Heart right ventricle (tissue), 16 donors: ENCODE results near the gene NPHP3. TPM values are rescaled to one million over a fixed set of nuclear protein-coding genes. Genes with fewer than 3 reads are reported as not detected.
"Not testable (repeated sequence)": the region's sequence is repeated elsewhere in the genome, so short reads cannot be mapped to it uniquely, and the experiment has no call there.

Experiments used
- ATAC-seq, 8 donors: fragments of 200-7000 bp; cut with Tn5 transposase; one replicate each; pipeline ENCODE4 v1.9.1; 2020; ENCODE audit warnings: mild to moderate bottlenecking in 8 of 8, moderate library complexity in 8 of 8, moderate number of reproducible peaks in 1 of 8
- DNase-seq, 2 donors: peaks; one replicate each; pipeline ENCODE4 v3.0.0-alpha.2; 2020
- H3K27ac ChIP-seq, 10 donors: fragments of 200-600 bp; sonication (generic) in 2 of 10; one replicate each; pipeline versions ENCODE4 v1.5.0 to v1.8.0; 2020 to 2022; ENCODE audit warnings: mild to moderate bottlenecking in 3 of 10
- H3K27me3 ChIP-seq, 7 donors: fragments of 200-600 bp; one replicate each; pipeline ENCODE4 v1.8.0; 2021 to 2022; ENCODE audit warnings: mild to moderate bottlenecking in 2 of 7
- H3K36me3 ChIP-seq, 9 donors: fragments of 200-600 bp; sonication (generic) in 1 of 9; one replicate each; pipeline versions ENCODE4 v1.5.0 to v1.8.0; 2020 to 2022; ENCODE audit warnings: mild to moderate bottlenecking in 2 of 9
- H3K4me1 ChIP-seq, 9 donors: fragments of 200-600 bp; sonication (generic) in 1 of 9; one replicate each; pipeline versions ENCODE4 v1.5.0 to v1.8.0; 2020 to 2022; ENCODE audit warnings: mild to moderate bottlenecking in 4 of 9
- H3K4me3 ChIP-seq, 10 donors: fragments of 200-600 bp; sonication (generic) in 2 of 10; one replicate each; pipeline versions ENCODE4 v1.5.0 to v1.8.0; 2020 to 2022; ENCODE audit warnings: mild to moderate bottlenecking in 7 of 10, moderate library complexity in 2 of 10
- H3K9me3 ChIP-seq, 11 donors: fragments of 200-600 bp in 10 of 11; sonication (generic) in 2 of 11; one replicate each; pipeline versions ENCODE4 v1.5.0 to v1.8.0; 2013 to 2022; ENCODE audit warnings: mild to moderate bottlenecking in 2 of 11, control low read depth in 1 of 11, moderate library complexity in 1 of 11
- CTCF ChIP-seq, 9 donors: fragments of 200-600 bp; sonication (generic) in 2 of 9; IDR thresholded peaks; one replicate each; pipeline versions ENCODE4 v1.5.0 to v1.8.0; 2021 to 2022; ENCODE audit warnings: antibody characterized with exemption in 9 of 9, mild to moderate bottlenecking in 5 of 9, moderate library complexity in 1 of 9
- WGBS, 2 donors: extraction: QIAGEN DNeasy Blood & Tissue Kit; methylation state at CpG; one replicate each; pipeline ENCODE4 v1.1.7; 2013; ENCODE audit warnings: inconsistent platforms in 1 of 2; 5-methylcytosine and 5-hydroxymethylcytosine counted together
- intact Hi-C, 10 donors: fragments of 100-400 bp; cut with DNase I; formaldehyde crosslinking; loops; one replicate each; pipeline versions ENCODE4 v1.11.1 to v1.14.2; 2022
- polyA plus RNA-seq, 2 donors: library from polyadenylated mRNA; stranded (reverse); fragments of 200-250 nt; gene quantifications; one replicate each; pipeline ENCODE4 v1.2.3, GENCODE V29; 2013
- total RNA-seq, 10 donors: library from RNA; stranded (reverse); fragmentation: NEBNext Ultra II Directional in 3 of 10; extraction: Animal tissue kit (Norgen Biotek cat#: 25700) in 3 of 10; gene quantifications; one replicate each; pipeline versions ENCODE4 v1.2.1 to v1.2.4, GENCODE V29; 2021 to 2023
- donor health status: Arrhythmogenic right ventricular cardiomyopathy.
- donor health status: ischemic (EF 13 %, LVEDD 7.1; RV severe dilation, severe dysfunction).
- donor health status: healthy with polysubstance abuse.
- donor health status: DM: no; HTN: yes; CAD: no.
- donor health status: DM: no; HTN: no; CAD: no.
- donor health status: ischemic (EF 25% LVEDD 6.9; RV normal size, moderate dysfunction).
- donor health status: ischemic (EF 25% LVEDD 5.7; RV mildly dilated, moderate dysfunction).
- donor health status: healthy.
- donor health status: DM: yes; HTN: yes; CAD: no.
- donor health status: Ischemic cardiomyopathy.
- donor health status: ischemic (EF 35%, LVEDD 5.7; RV mildly dilated, moderate dysfunction).
- donor health status: nonischemic (EF 11% LVEDD 7.7; RV severe dilation, severe dysfunction).
- donor health status: DM: yes; HTN: yes; CAD: no.
- donor health status: PGD.
- donor health status: ischemic (EF 29% LVEDD 5.4; RV normal size, mild dysfunction).
- donor health status: nonischemic (EF 23%, LVEDD 6.1; RV moderate dilation, normal function).

The NPHP3 gene
- total and polyA plus RNA-seq, 12 donors = 3.8 to 21.3 (median 10.2) TPM

- DNase-seq = no peak
- H3K9me3 ChIP-seq = no peaks in the 10 kb centered on the region
- no peak for ATAC-seq
- no peaks in the 10 kb centered on the region for H3K27me3 ChIP-seq
- no peak for TF ChIP-seq CTCF (IDR thresholded peaks at IDR 0.05)
- intact Hi-C loops = no loop called here
- no peak overlapping the region for H3K27ac ChIP-seq
- H3K4me1 ChIP-seq = no peaks in the 10 kb centered on the region
- H3K4me3 ChIP-seq = no peak overlapping the region
- no peaks in the 10 kb centered on the region for H3K36me3 ChIP-seq
Measured at GRCh38 chr3:132753946-132754345, 31.7 kb upstream of the NPHP3 start.

DNA sequence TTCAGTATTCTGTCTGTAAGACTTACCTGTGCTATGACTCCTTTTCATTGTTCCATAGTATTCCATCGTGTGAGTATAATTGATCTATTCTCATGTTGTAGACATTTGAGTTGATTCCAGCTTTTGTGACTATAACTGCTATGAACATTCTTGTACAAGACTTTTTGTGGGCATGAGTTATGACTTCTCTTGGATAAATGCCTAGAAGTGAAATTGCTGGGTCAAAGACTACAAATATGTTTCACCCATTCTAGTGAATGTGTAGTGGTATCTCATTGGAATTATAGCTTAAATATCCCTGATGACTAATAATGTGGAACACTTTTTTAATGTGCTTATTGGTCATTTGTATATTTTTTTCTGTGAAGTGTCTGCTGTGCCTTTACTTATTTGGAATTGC lies 27.6 kb upstream of the NPHP3 start:
- H3K27ac ChIP-seq = no peak overlapping the region
- TF ChIP-seq CTCF (IDR thresholded peaks at IDR 0.05) = no peak

GRCh38 chr3:132746720-132747119 lies 24.5 kb upstream of the NPHP3 start:
- H3K9me3 ChIP-seq, H3K36me3 ChIP-seq, H3K4me1 ChIP-seq, DNase-seq, H3K4me3 ChIP-seq, intact Hi-C loops, H3K27me3 ChIP-seq, ATAC-seq, H3K27ac ChIP-seq: not testable (repeated sequence)
- 64 to 78% methylated on average over 9 of the region's 9 CpGs for WGBS, 2 donors

More for the DNA sequence above, 27.6 kb upstream of the NPHP3 start:
- Histone ChIP-seq H3K9me3 (no peaks in the 10 kb centered on the region), H3K4me1 (no peaks in the 10 kb centered on the region), H3K27me3 (peaks cover 0 to 4% (median 0%) of the 10 kb centered on the region in 7 donors), H3K36me3 (no peaks in the 10 kb centered on the region), H3K4me3 (no peak overlapping the region)
- 93 to 94% methylated on average over 1 of the region's 1 CpG for WGBS, 2 donors
- DNase-seq (no peak), ATAC-seq (no peak)
- intact Hi-C loops = no loop called here

- no peaks in the 10 kb centered on the region for H3K9me3 ChIP-seq
- TF ChIP-seq CTCF (IDR thresholded peaks at IDR 0.05) = no peak
- no peaks in the 10 kb centered on the region for H3K4me1 ChIP-seq
- no peak overlapping the region for H3K27ac ChIP-seq
- no peaks in the 10 kb centered on the region for H3K27me3 ChIP-seq
- WGBS, 2 donors = 98 to 100% methylated on average over 1 of the region's 1 CpG
- DNase-seq (no peak), ATAC-seq (no peak)
- intact Hi-C loops = loop anchor here in 5 of 10 donors (5.0 to 10.0 kb wide), 5 partner anchors 296 to 1764 kb away; partner anchors contain the start of gene TMEM108 (in 1 of the 5)
- H3K36me3 ChIP-seq = no peaks in the 10 kb centered on the region
- no peak overlapping the region for H3K4me3 ChIP-seq
Measured at GRCh38 chr3:132738314-132738713, 16.1 kb upstream of the NPHP3 start.

DNA sequence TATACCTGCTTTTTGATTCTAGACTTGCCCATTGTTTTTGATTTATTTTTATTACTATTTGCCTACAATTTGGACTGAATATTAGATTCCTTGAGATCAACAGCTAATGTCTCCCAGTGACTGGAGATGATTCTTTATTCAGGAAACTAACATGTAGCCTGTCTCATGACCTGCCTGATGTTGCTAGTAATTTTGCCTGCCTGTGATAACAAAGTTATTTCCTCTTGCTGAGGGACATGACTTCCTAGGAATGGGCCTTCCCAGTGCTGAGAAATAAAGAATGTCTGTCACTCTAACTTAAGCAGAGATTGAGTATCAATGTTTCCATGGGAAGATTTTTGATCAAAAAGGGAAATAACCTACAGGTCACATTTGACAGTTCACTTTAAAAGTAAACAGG lies 13.4 kb upstream of the NPHP3 start:
- intact Hi-C loops = loop anchor here in 5 of 10 donors (5.0 to 10.0 kb wide), 5 partner anchors 299 to 1767 kb away; partner anchors contain the start of gene TMEM108 (in 1 of the 5)
- ATAC-seq (no peak), DNase-seq (no peak)
- no peak overlapping the region for H3K4me3 ChIP-seq
- no peaks in the 10 kb centered on the region for H3K4me1 ChIP-seq
- no peaks in the 10 kb centered on the region for H3K9me3 ChIP-seq
- peaks cover 0 to 11% (median 0%) of the 10 kb centered on the region in 7 donors for H3K27me3 ChIP-seq
- H3K36me3 ChIP-seq = no peaks in the 10 kb centered on the region
- H3K27ac ChIP-seq = no peak overlapping the region
- TF ChIP-seq CTCF (IDR thresholded peaks at IDR 0.05) = no peak
